HCT116 (cell line): Measurements from ENCODE around the gene ANKRD49. TPM values are rescaled to one million over a fixed set of nuclear protein-coding genes. Genes with fewer than 3 reads are reported as not detected.

Source experiments
- ATAC-seq: fragments of 200-7000 bp; cut with Tn5 transposase; 2 replicates; pipeline ENCODE4 v1.9.1; 2020; ENCODE audit warnings: mild to moderate bottlenecking, moderate library complexity
- BruUV-seq: library from RNA; stranded (reverse); fragments of 400-500 nt; replicated peaks from 2 replicates; lab custom pipeline; 2021; lab: Mats Ljungman, UMichigan
- CTCF ChIA-PET: fragments of 300-600 bp; sonication (Branson Sonifier 250); formaldehyde crosslinking; loops from one replicate; lab custom pipeline; 2021; ENCODE audit warnings: antibody characterized with exemption; lab: Charles Lee
- POLR2A ChIA-PET: fragments of 300-600, 350-600 bp; sonication (Branson Sonifier 250); formaldehyde crosslinking; loops from one replicate; lab custom pipeline; 2021; ENCODE audit warnings: antibody characterized with exemption; lab: Charles Lee
- RAD21 ChIA-PET, 2 experiments: fragments of 300-600 bp; sonication (Branson Sonifier 250); formaldehyde crosslinking; loops; one replicate each; lab custom pipeline; 2023; ENCODE audit warnings: low total read pairs in 2 of 2; ENCODE audit not compliant: uncharacterized antibody in 2 of 2, unreplicated experiment in 2 of 2, low non-redundant PET in 1 of 2; lab: Charles Lee
- DNase-seq: peaks from one replicate; pipeline ENCODE4 v3.0.0-alpha.2; 2010; ENCODE audit warnings: low read depth, low spot score
- H2AFZ ChIP-seq: fragments of 200-600 bp; shearing (Covaris generic), sonication (generic); 2 replicates; pipeline ENCODE4 v1.6.1; 2017; ENCODE audit warnings: low read depth, mixed run types, mixed read lengths, antibody characterized with exemption, low read length; ENCODE audit not compliant: poor library complexity, severe bottlenecking
- H3K27ac ChIP-seq: 2 replicates; pipeline ENCODE4 v1.5.1; 2012; ENCODE audit warnings: low read depth, low read length
- H3K27me3 ChIP-seq: fragments of 200-600 bp; sonication (generic); 2 replicates; pipeline ENCODE4 v1.6.1; 2016; ENCODE audit warnings: mixed run types, low read length, mixed read lengths; ENCODE audit not compliant: insufficient read depth
- H3K36me3 ChIP-seq, 2 experiments: fragments of 200-500 bp in 1 of 2; fragments of 200-600 bp in 1 of 2; sonication (Bioruptor generic) in 1 of 2; sonication (generic) in 1 of 2; 2 replicates each; pipeline versions ENCODE4 v1.5.1 to v1.6.1; 2014 to 2016; ENCODE audit warnings: low read length in 2 of 2, inconsistent platforms in 1 of 2, mixed read lengths in 1 of 2, mixed run types in 1 of 2; ENCODE audit not compliant: insufficient read depth in 2 of 2, control insufficient read depth in 1 of 2
- H3K4me1 ChIP-seq, 2 experiments: fragments of 200-600 bp in 1 of 2; sonication (generic) in 1 of 2; 2 replicates each; pipeline versions ENCODE4 v1.5.1 to v1.6.1; 2012 to 2017; ENCODE audit warnings: low read length in 2 of 2, inconsistent platforms in 1 of 2, mild to moderate bottlenecking in 1 of 2, mixed read lengths in 1 of 2, mixed run types in 1 of 2, moderate library complexity in 1 of 2; ENCODE audit not compliant: insufficient read depth in 2 of 2, control insufficient read depth in 1 of 2
- H3K4me2 ChIP-seq: fragments of 200-600 bp; sonication (generic); 2 replicates; pipeline ENCODE4 v1.6.1; 2017; ENCODE audit warnings: mixed run types, low read length, mixed read lengths
- H3K4me3 ChIP-seq, 2 experiments: fragments of 200-600 bp in 1 of 2; sonication (generic) in 1 of 2; replicated peaks in 1 of 2; 2 replicates each; pipeline ENCODE4 v1.5.1; 2011 to 2016; ENCODE audit warnings: low read length in 2 of 2, control low read depth in 1 of 2, low read depth in 1 of 2, mild to moderate bottlenecking in 1 of 2, mixed read lengths in 1 of 2, mixed run types in 1 of 2
- H3K79me2 ChIP-seq: fragments of 200-600 bp; sonication (generic); 2 replicates; pipeline ENCODE4 v1.6.1; 2017; ENCODE audit warnings: mild to moderate bottlenecking, mixed run types, low read length, moderate library complexity, mixed read lengths; ENCODE audit not compliant: insufficient read depth
- H3K9ac ChIP-seq: fragments of 200-600 bp; sonication (generic); 2 replicates; pipeline ENCODE4 v1.6.1; 2016; ENCODE audit warnings: low read length, mixed read lengths
- H3K9me2 ChIP-seq: fragments of 200-600 bp; sonication (generic), shearing (Covaris generic); 2 replicates; pipeline ENCODE4 v1.6.1; 2017; ENCODE audit warnings: mixed run types, mild to moderate bottlenecking, moderate library complexity; ENCODE audit not compliant: insufficient read depth
- H3K9me3 ChIP-seq, 2 experiments: fragments of 200-500 bp in 1 of 2; fragments of 200-600 bp in 1 of 2; sonication (Bioruptor generic) in 1 of 2; sonication (generic) in 1 of 2; 2 replicates each; pipeline ENCODE4 v1.6.1; 2014 to 2017; ENCODE audit warnings: low read length in 2 of 2, mixed read lengths in 2 of 2, inconsistent platforms in 1 of 2, low read depth in 1 of 2, mild to moderate bottlenecking in 1 of 2, mixed run types in 1 of 2, moderate library complexity in 1 of 2; ENCODE audit not compliant: control insufficient read depth in 1 of 2, insufficient read depth in 1 of 2
- H4K20me1 ChIP-seq: fragments of 200-600 bp; sonication (generic), shearing (Covaris generic); 2 replicates; pipeline ENCODE4 v1.6.1; 2017; ENCODE audit warnings: mixed run types, mild to moderate bottlenecking, moderate library complexity; ENCODE audit not compliant: insufficient read depth
- CEBPB ChIP-seq: IDR thresholded peaks from 2 replicates; pipeline ENCODE4 v1.6.1; 2012; ENCODE audit warnings: low read depth
- EZH2phosphoT487 ChIP-seq: fragments of 200-600 bp; IDR thresholded peaks from 2 replicates; pipeline ENCODE4 v1.6.1; 2018; ENCODE audit warnings: antibody characterized with exemption, borderline replicate concordance
- FOSL1 ChIP-seq: IDR thresholded peaks from 2 replicates; pipeline ENCODE4 v1.6.1; 2012; ENCODE audit warnings: low read depth
- JUND ChIP-seq: IDR thresholded peaks from 2 replicates; pipeline ENCODE4 v1.6.1; 2012
- SP1 ChIP-seq: IDR thresholded peaks from 2 replicates; pipeline ENCODE4 v1.6.1; 2012; ENCODE audit warnings: low read depth
- SRF ChIP-seq: IDR thresholded peaks from 2 replicates; pipeline ENCODE4 v1.6.1; 2012; ENCODE audit warnings: low read depth
- TCF7L2 ChIP-seq: IDR thresholded peaks from 2 replicates; pipeline ENCODE4 v1.7.0; 2011; ENCODE audit warnings: borderline replicate concordance, inconsistent platforms; ENCODE audit not compliant: insufficient read depth, insufficient read length; ENCODE audit errors: extremely low read depth
- ZFX ChIP-seq: fragments of 450-650 bp; IDR thresholded peaks from 2 replicates; pipeline ENCODE4 v1.6.1; 2017
- ZNF274 ChIP-seq: fragments of 200-500 bp; sonication (Bioruptor generic); IDR thresholded peaks from 2 replicates; pipeline ENCODE4 v1.6.1; 2014; ENCODE audit warnings: mild to moderate bottlenecking, low read depth, low read length, inconsistent platforms
- intact Hi-C: fragments of 100-400 bp; cut with micrococcal nuclease; formaldehyde crosslinking; loops from 2 replicates; pipeline ENCODE4 v1.10.0; 2022
- total RNA-seq: library from RNA; stranded (reverse); gene quantifications from one replicate; pipeline ENCODE4 v1.2.1, GENCODE V29; 2021; ENCODE audit not compliant: unreplicated experiment
- TF ChIP-seq, protein P1 (sequence below): IDR thresholded peaks from 2 replicates; pipeline ENCODE4 v1.6.1; 2012
- TF ChIP-seq, protein P2 (sequence below): IDR thresholded peaks from 2 replicates; pipeline ENCODE4 v1.6.1; 2011; ENCODE audit warnings: mild to moderate bottlenecking, low read length, moderate library complexity; ENCODE audit not compliant: insufficient replicate concordance; ENCODE audit errors: extremely low read depth
- TF ChIP-seq, protein P3 (sequence below): IDR thresholded peaks from 2 replicates; pipeline ENCODE4 v1.6.1; 2012; ENCODE audit warnings: low read depth

The ANKRD49 gene
- total RNA-seq, 1 experiment from 2014 or later = 8.2 TPM

DNA sequence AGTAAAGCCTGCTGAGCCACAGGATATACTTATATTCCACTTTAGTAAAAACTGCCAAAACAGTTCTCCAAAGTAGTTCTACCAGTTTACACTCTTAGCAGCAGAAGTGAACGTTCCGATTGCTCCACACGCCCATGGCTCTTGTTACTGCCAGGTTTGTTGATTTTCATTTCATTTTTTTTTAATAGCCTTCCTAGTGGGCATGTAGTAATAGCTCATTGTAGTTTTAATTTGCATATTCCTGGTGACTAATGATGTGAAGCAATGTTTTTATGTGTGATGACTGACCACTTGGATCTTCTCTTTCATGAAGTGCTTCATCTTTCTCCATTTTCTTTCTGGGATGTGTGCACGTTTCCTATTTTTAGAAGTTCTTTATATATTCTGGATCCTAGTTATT, 13.7 kb downstream of the ANKRD49 start:
- Histone ChIP-seq H3K4me2 (no peak overlapping the region), H3K9me2 (no peaks in the 10 kb centered on the region), H3K27me3 (no peaks in the 10 kb centered on the region), H3K4me3 (no peak overlapping the region), H3K9me3 (no peaks in the 10 kb centered on the region), H3K9ac (no peak overlapping the region), H2AFZ (no peak overlapping the region), H3K27ac (no peak overlapping the region), H3K4me1 (no peaks in the 10 kb centered on the region), H3K79me2 (no peaks in the 10 kb centered on the region), H3K36me3 (no peaks in the 10 kb centered on the region), H4K20me1 (no peaks in the 10 kb centered on the region)
- ATAC-seq = no peak
- no peak for DNase-seq
- intact Hi-C loops = loop anchor here (10.0 kb wide), 3 partner anchors 583 to 1563 kb away; no protein-coding TSS in a partner anchor
- CTCF ChIA-PET = interaction anchor here (2.9 kb wide), 1 partner anchor 612 kb away, joined by 15 read pairs; no protein-coding TSS in a partner anchor
- TF ChIP-seq ZNF274 (no peak), SP1 (no peak), ZFX (no peak), JUND (no peak), EZH2phosphoT487 (no peak), TCF7L2 (no peak), CEBPB (no peak), SRF (no peak), FOSL1 (no peak)
- TF ChIP-seq, protein P1, sequence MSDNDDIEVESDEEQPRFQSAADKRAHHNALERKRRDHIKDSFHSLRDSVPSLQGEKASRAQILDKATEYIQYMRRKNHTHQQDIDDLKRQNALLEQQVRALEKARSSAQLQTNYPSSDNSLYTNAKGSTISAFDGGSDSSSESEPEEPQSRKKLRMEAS = no peak
- TF ChIP-seq, protein P2, sequence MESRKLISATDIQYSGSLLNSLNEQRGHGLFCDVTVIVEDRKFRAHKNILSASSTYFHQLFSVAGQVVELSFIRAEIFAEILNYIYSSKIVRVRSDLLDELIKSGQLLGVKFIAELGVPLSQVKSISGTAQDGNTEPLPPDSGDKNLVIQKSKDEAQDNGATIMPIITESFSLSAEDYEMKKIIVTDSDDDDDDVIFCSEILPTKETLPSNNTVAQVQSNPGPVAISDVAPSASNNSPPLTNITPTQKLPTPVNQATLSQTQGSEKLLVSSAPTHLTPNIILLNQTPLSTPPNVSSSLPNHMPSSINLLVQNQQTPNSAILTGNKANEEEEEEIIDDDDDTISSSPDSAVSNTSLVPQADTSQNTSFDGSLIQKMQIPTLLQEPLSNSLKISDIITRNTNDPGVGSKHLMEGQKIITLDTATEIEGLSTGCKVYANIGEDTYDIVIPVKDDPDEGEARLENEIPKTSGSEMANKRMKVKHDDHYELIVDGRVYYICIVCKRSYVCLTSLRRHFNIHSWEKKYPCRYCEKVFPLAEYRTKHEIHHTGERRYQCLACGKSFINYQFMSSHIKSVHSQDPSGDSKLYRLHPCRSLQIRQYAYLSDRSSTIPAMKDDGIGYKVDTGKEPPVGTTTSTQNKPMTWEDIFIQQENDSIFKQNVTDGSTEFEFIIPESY = no peak
- TF ChIP-seq, protein P3, sequence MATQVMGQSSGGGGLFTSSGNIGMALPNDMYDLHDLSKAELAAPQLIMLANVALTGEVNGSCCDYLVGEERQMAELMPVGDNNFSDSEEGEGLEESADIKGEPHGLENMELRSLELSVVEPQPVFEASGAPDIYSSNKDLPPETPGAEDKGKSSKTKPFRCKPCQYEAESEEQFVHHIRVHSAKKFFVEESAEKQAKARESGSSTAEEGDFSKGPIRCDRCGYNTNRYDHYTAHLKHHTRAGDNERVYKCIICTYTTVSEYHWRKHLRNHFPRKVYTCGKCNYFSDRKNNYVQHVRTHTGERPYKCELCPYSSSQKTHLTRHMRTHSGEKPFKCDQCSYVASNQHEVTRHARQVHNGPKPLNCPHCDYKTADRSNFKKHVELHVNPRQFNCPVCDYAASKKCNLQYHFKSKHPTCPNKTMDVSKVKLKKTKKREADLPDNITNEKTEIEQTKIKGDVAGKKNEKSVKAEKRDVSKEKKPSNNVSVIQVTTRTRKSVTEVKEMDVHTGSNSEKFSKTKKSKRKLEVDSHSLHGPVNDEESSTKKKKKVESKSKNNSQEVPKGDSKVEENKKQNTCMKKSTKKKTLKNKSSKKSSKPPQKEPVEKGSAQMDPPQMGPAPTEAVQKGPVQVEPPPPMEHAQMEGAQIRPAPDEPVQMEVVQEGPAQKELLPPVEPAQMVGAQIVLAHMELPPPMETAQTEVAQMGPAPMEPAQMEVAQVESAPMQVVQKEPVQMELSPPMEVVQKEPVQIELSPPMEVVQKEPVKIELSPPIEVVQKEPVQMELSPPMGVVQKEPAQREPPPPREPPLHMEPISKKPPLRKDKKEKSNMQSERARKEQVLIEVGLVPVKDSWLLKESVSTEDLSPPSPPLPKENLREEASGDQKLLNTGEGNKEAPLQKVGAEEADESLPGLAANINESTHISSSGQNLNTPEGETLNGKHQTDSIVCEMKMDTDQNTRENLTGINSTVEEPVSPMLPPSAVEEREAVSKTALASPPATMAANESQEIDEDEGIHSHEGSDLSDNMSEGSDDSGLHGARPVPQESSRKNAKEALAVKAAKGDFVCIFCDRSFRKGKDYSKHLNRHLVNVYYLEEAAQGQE = no peak
- no TSS peak for BruUV-seq
- POLR2A ChIA-PET = no interaction called here
- RAD21 ChIA-PET = no interaction called here
